Activated CD4-positive, alpha-beta memory T cell treated with anti-CD3 and anti-CD28 coated beads, Interleukin-2, amount 10 ng/mL, durations not matched to agents 7 days and 5 days (primary cell): Measurements from ENCODE around the gene TAOK1. TPM values are rescaled to one million over a fixed set of nuclear protein-coding genes. Genes with fewer than 3 reads are reported as not detected.

ENCODE experiments used
- CTCF ChIA-PET: fragments of 350-600 bp; sonication (Branson Sonifier 250); formaldehyde crosslinking; loops from one replicate; lab custom pipeline; 2021; ENCODE audit warnings: antibody characterized with exemption, inconsistent platforms; lab: Charles Lee
- POLR2A ChIA-PET: fragments of 350-600 bp; sonication (Branson Sonifier 250); formaldehyde crosslinking; loops from one replicate; lab custom pipeline; 2021; ENCODE audit warnings: antibody characterized with exemption; lab: Charles Lee
- DNase-seq: peaks from one replicate; pipeline ENCODE4 v3.0.0-alpha.2; 2020
- H3K27ac Mint-ChIP-seq: one replicate; pipeline ENCODE4 v1.8.0; 2021; ENCODE audit warnings: mild to moderate bottlenecking, mixed read lengths
- H3K27me3 Mint-ChIP-seq: one replicate; pipeline ENCODE4 v1.8.0; 2021; ENCODE audit warnings: mixed read lengths
- H3K36me3 Mint-ChIP-seq: one replicate; pipeline ENCODE4 v1.8.0; 2021; ENCODE audit warnings: low read depth, mixed read lengths
- H3K4me1 Mint-ChIP-seq: one replicate; pipeline ENCODE4 v1.8.0; 2021; ENCODE audit warnings: mixed read lengths
- H3K4me3 Mint-ChIP-seq: one replicate; pipeline ENCODE4 v1.8.0; 2021; ENCODE audit warnings: mild to moderate bottlenecking, mixed read lengths
- H3K9me3 Mint-ChIP-seq: one replicate; pipeline ENCODE4 v1.8.0; 2021; ENCODE audit warnings: mixed read lengths
- total RNA-seq, 2 experiments: library from RNA; stranded (reverse); gene quantifications; one replicate each; pipeline ENCODE4 v1.2.3, GENCODE V29; 2021

Gene TAOK1
- total RNA-seq, 2 experiments from 2014 or later: 50.0 to 51.0 TPM

GRCh38 chr17:29358416-29358815 lies 31.7 kb upstream of the TAOK1 start:
- H3K9me3 Mint-ChIP-seq: no peaks in the 10 kb centered on the region
- DNase-seq: no peak
- peaks cover 3% of the 10 kb centered on the region for H3K36me3 Mint-ChIP-seq
- peaks cover 7% of the 10 kb centered on the region for H3K4me1 Mint-ChIP-seq
- H3K4me3 Mint-ChIP-seq: no peak overlapping the region
- ChIA-PET CTCF (no interaction called here), POLR2A (no interaction called here)
- no peak overlapping the region for H3K27ac Mint-ChIP-seq
- no peaks in the 10 kb centered on the region for H3K27me3 Mint-ChIP-seq

GRCh38 chr17:29359777-29360176 lies 30.4 kb upstream of the TAOK1 start:
- Mint-ChIP-seq H3K9me3 (no peaks in the 10 kb centered on the region), H3K27ac (no peak overlapping the region), H3K36me3 (peaks cover 3% of the 10 kb centered on the region), H3K27me3 (no peaks in the 10 kb centered on the region), H3K4me3 (no peak overlapping the region), H3K4me1 (peaks cover 7% of the 10 kb centered on the region)
- DNase-seq: no peak
- POLR2A ChIA-PET: no interaction called here
- CTCF ChIA-PET: interaction anchor here (0.6 kb wide), 1 partner anchor 79 kb away, joined by 3 read pairs; no protein-coding TSS in a partner anchor

DNA sequence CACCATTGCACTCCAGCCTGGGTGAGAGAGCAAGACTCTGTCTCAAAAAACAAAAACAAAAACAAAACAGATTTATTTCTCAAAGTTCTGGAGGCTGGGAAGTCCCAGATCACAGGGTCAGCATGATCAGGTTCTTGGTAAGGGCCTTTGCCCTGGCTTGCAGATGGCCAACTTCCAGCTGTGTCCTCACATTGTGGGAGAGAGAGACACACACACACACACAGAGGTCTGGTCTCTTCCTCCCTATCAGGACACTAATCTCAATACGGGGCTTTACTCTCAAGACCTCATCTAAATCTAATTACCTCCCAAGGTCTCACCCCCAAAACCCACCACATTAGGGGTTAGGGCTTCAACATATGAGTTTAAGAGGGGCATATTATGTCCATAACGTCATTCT lies 26.4 kb upstream of the TAOK1 start:
- ChIA-PET POLR2A (no interaction called here), CTCF (interaction anchor here (1.1 kb wide), 1 partner anchor 151 kb away, joined by 3 read pairs; no protein-coding TSS in a partner anchor)

GRCh38 chr17:29364691-29365090 lies 25.5 kb upstream of the TAOK1 start:
- no peaks in the 10 kb centered on the region for H3K27me3 Mint-ChIP-seq
- no peaks in the 10 kb centered on the region for H3K36me3 Mint-ChIP-seq
- ChIA-PET POLR2A (no interaction called here), CTCF (no interaction called here)
- no peaks in the 10 kb centered on the region for H3K9me3 Mint-ChIP-seq
- H3K4me3 Mint-ChIP-seq: no peak overlapping the region
- no peaks in the 10 kb centered on the region for H3K4me1 Mint-ChIP-seq
- no peak for DNase-seq
- no peak overlapping the region for H3K27ac Mint-ChIP-seq

More for the DNA sequence above, 26.4 kb upstream of the TAOK1 start:
- no peak for DNase-seq
- H3K4me1 Mint-ChIP-seq: no peaks in the 10 kb centered on the region
- H3K36me3 Mint-ChIP-seq: no peaks in the 10 kb centered on the region
- no peak overlapping the region for H3K27ac Mint-ChIP-seq
- no peaks in the 10 kb centered on the region for H3K9me3 Mint-ChIP-seq
- no peak overlapping the region for H3K4me3 Mint-ChIP-seq
- no peaks in the 10 kb centered on the region for H3K27me3 Mint-ChIP-seq

- no peaks in the 10 kb centered on the region for H3K9me3 Mint-ChIP-seq
- no peaks in the 10 kb centered on the region for H3K4me1 Mint-ChIP-seq
- no peaks in the 10 kb centered on the region for H3K27me3 Mint-ChIP-seq
- DNase-seq: no peak
- ChIA-PET CTCF (interaction anchor here (2.7 to 3.3 kb wide), 3 partner anchors 167 to 224 kb away, joined by 22 to 50 read pairs (median 33); partner anchors contain the start of genes ABHD15, ANKRD13B and TP53I13), POLR2A (interaction anchor here (3.1 kb wide), 1 partner anchor 199 kb away, joined by 14 read pairs; the partner anchor contains the start of genes ABHD15 and TP53I13)
- H3K27ac Mint-ChIP-seq: no peak overlapping the region
- H3K4me3 Mint-ChIP-seq: no peak overlapping the region
- H3K36me3 Mint-ChIP-seq: no peaks in the 10 kb centered on the region
Observed at GRCh38 chr17:29368161-29368560, 22.0 kb upstream of the TAOK1 start.

- DNase-seq: no peak
- Mint-ChIP-seq H3K27me3 (no peaks in the 10 kb centered on the region), H3K4me3 (no peak overlapping the region), H3K27ac (no peak overlapping the region), H3K36me3 (no peaks in the 10 kb centered on the region), H3K4me1 (no peaks in the 10 kb centered on the region), H3K9me3 (no peaks in the 10 kb centered on the region)
- ChIA-PET CTCF (interaction anchor here (0.6 to 3.9 kb wide), 28 partner anchors 12 to 382 kb away, joined by 3 to 50 read pairs (median 6); partner anchors contain the start of genes ABHD15, ANKRD13B, TAOK1 and TP53I13), POLR2A (interaction anchor here (1.1 to 3.1 kb wide), 4 partner anchors 21 to 248 kb away, joined by 3 to 14 read pairs (median 6); partner anchors contain the start of genes ABHD15, TAOK1 and TP53I13)
Observed at GRCh38 chr17:29368926-29369325, 21.2 kb upstream of the TAOK1 start.

DNA sequence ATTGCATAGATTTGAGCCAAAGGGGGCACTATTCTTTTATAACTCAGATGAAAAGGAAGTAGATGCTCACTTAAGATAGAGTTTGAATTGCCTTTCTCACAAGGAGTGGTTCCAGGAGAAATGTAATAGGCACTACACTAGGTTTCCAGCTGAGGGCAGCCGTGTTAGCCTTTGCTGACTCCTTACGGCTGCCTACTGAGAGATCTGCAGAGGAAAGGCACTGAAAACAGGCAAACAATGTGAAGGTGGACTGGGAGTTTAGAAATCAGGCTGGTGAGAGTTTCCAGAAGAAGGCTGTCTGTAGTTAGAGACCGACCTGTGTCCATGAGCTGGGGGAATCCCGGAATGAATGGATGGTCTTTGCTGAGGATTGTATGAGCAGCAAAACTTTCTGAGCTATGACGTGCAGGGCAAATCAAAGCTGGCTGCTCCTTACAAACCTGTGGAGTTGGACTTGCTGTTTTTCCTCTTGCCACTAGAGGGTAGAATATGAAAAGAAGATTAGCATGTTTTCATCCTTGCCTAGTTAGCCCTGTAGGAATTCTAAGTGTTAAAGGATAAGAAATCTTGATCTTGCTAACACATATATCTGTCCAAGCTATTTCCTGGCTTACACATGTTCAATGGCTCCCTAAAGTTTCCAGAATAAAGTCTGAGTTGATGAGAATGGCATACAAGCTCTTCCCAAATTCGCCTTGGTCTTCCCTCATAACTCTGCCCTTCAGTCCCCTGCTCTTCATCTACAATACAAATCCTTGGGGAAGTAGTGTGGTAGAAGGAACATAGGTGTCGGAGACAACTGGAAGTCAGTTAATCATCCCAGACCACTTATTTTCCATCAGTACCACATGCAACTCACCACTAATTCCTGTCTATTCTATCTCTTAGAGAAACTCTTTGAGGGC lies 20.1 kb upstream of the TAOK1 start:
- ChIA-PET POLR2A (interaction anchor here (0.7 to 3.1 kb wide), 11 partner anchors 9 to 251 kb away, joined by 3 to 14 read pairs (median 3); partner anchors contain the start of genes ABHD15, TAOK1 and TP53I13), CTCF (interaction anchor here (0.6 to 3.9 kb wide), 61 partner anchors 8 to 569 kb away, joined by 3 to 50 read pairs (median 4); partner anchors contain the start of genes ABHD15, ANKRD13B, NUFIP2 and TAOK1)
- Mint-ChIP-seq H3K27me3 (no peaks in the 10 kb centered on the region), H3K4me3 (no peak overlapping the region), H3K36me3 (no peaks in the 10 kb centered on the region), H3K9me3 (no peaks in the 10 kb centered on the region), H3K27ac (no peak overlapping the region), H3K4me1 (no peaks in the 10 kb centered on the region)
- DNase-seq: peak; percentile 51

- Mint-ChIP-seq H3K9me3 (no peaks in the 10 kb centered on the region), H3K4me1 (no peaks in the 10 kb centered on the region), H3K4me3 (no peak overlapping the region), H3K36me3 (no peaks in the 10 kb centered on the region), H3K27me3 (no peaks in the 10 kb centered on the region), H3K27ac (no peak overlapping the region)
- no peak for DNase-seq
- ChIA-PET CTCF (interaction anchor here (1.3 kb wide), 2 partner anchors 160 to 241 kb away, joined by 3 to 7 read pairs; no protein-coding TSS in a partner anchor), POLR2A (no interaction called here)
Observed at GRCh38 chr17:29376667-29377270, 13.4 kb upstream of the TAOK1 start.

- Mint-ChIP-seq H3K9me3 (no peaks in the 10 kb centered on the region), H3K4me3 (no peak overlapping the region), H3K4me1 (no peaks in the 10 kb centered on the region), H3K36me3 (no peaks in the 10 kb centered on the region), H3K27me3 (no peaks in the 10 kb centered on the region), H3K27ac (no peak overlapping the region)
- DNase-seq: no peak
- POLR2A ChIA-PET: no interaction called here
- CTCF ChIA-PET: interaction anchor here (1.5 kb wide), 1 partner anchor 8 kb away, joined by 4 read pairs; no protein-coding TSS in a partner anchor
Observed at GRCh38 chr17:29378500-29378899, 11.7 kb upstream of the TAOK1 start.

GRCh38 chr17:29379084-29379991 lies 10.8 kb upstream of the TAOK1 start:
- Mint-ChIP-seq H3K4me3 (no peak overlapping the region), H3K4me1 (no peaks in the 10 kb centered on the region), H3K36me3 (no peaks in the 10 kb centered on the region), H3K27ac (no peak overlapping the region), H3K27me3 (no peaks in the 10 kb centered on the region), H3K9me3 (no peaks in the 10 kb centered on the region)
- CTCF ChIA-PET: interaction anchor here (0.7 to 1.5 kb wide), 2 partner anchors 9 to 48 kb away, joined by 3 to 4 read pairs; no protein-coding TSS in a partner anchor
- POLR2A ChIA-PET: no interaction called here
- no peak for DNase-seq

- Mint-ChIP-seq H3K9me3 (no peaks in the 10 kb centered on the region), H3K36me3 (no peaks in the 10 kb centered on the region), H3K4me1 (peaks cover 1% of the 10 kb centered on the region), H3K27me3 (no peaks in the 10 kb centered on the region), H3K4me3 (no peak overlapping the region), H3K27ac (no peak overlapping the region)
- DNase-seq: no peak
- ChIA-PET CTCF (interaction anchor here (7.3 kb wide), 1 partner anchor 13 kb away, joined by 47 read pairs; no protein-coding TSS in a partner anchor), POLR2A (no interaction called here)
Observed at GRCh38 chr17:29383686-29384085, 6.5 kb upstream of the TAOK1 start.

GRCh38 chr17:29384901-29385300 lies 5.3 kb upstream of the TAOK1 start:
- Mint-ChIP-seq H3K4me3 (no peak overlapping the region), H3K27ac (no peak overlapping the region), H3K36me3 (peaks cover under 1% of the 10 kb centered on the region), H3K4me1 (peaks cover 9% of the 10 kb centered on the region), H3K9me3 (no peaks in the 10 kb centered on the region), H3K27me3 (no peaks in the 10 kb centered on the region)
- ChIA-PET CTCF (interaction anchor here (7.3 kb wide), 1 partner anchor 14 kb away, joined by 47 read pairs; no protein-coding TSS in a partner anchor), POLR2A (no interaction called here)
- no peak for DNase-seq
